CD14-positive monocyte (primary cell): Measurements from ENCODE around the gene RNF149. TPM values are rescaled to one million over a fixed set of nuclear protein-coding genes. Genes with fewer than 3 reads are reported as not detected.
A peak's percentile ranks its signal among the peaks of the same experiment; 100 is the strongest.

Source experiments
- DNase-seq, 3 donors: peaks; one replicate each; pipeline ENCODE4 v3.0.0-alpha.2; 2011 to 2022
- H2AFZ ChIP-seq: 2 replicates; pipeline ENCODE4 v1.6.0; 2012; ENCODE audit warnings: mild to moderate bottlenecking, low read depth, low read length, inconsistent platforms; ENCODE audit not compliant: insufficient read depth, poor library complexity, severe bottlenecking
- H3K27ac ChIP-seq, 2 donors: 1 replicate in 1 of 2; 2 replicates in 1 of 2; pipeline ENCODE4 v1.5.1; 2012 to 2013; ENCODE audit warnings: low read length in 2 of 2, control low read depth in 1 of 2, inconsistent platforms in 1 of 2, low read depth in 1 of 2, mild to moderate bottlenecking in 1 of 2
- H3K27me3 ChIP-seq, 2 donors: one replicate each; pipeline versions ENCODE4 v1.6.0 to v1.6.1; 2011 to 2013; ENCODE audit warnings: low read length in 2 of 2; ENCODE audit not compliant: control insufficient read depth in 2 of 2, insufficient read depth in 2 of 2
- H3K36me3 ChIP-seq, 2 donors: replicated peaks in 1 of 2; 1 replicate in 1 of 2; 2 replicates in 1 of 2; pipeline versions ENCODE4 v1.5.1 to v1.6.1; 2012 to 2013; ENCODE audit warnings: low read length in 2 of 2, control low read depth in 1 of 2, inconsistent platforms in 1 of 2, mild to moderate bottlenecking in 1 of 2; ENCODE audit not compliant: insufficient read depth in 2 of 2, control insufficient read depth in 1 of 2
- H3K4me1 ChIP-seq, 2 donors: 1 replicate in 1 of 2; 2 replicates in 1 of 2; pipeline versions ENCODE4 v1.5.1 to v1.6.1; 2012 to 2013; ENCODE audit warnings: low read length in 2 of 2, control low read depth in 1 of 2, inconsistent platforms in 1 of 2, mild to moderate bottlenecking in 1 of 2, moderate library complexity in 1 of 2; ENCODE audit not compliant: insufficient read depth in 2 of 2, control insufficient read depth in 1 of 2
- H3K4me2 ChIP-seq: replicated peaks from 2 replicates; pipeline ENCODE3; 2012; ENCODE audit warnings: low read length, moderate library complexity, mild to moderate bottlenecking; ENCODE audit not compliant: poor library complexity, severe bottlenecking; ENCODE audit errors: extremely low read depth
- H3K4me3 ChIP-seq, 3 experiments: fragments of 200-600 bp in 1 of 3; sonication (generic) in 1 of 3; replicated peaks in 1 of 3; 1 replicate in 2 of 3; 2 replicates in 1 of 3; pipeline ENCODE4 v1.5.1; 2011 to 2013; ENCODE audit warnings: low read length in 3 of 3, mild to moderate bottlenecking in 3 of 3, control low read depth in 2 of 3, low read depth in 2 of 3, inconsistent platforms in 1 of 3, moderate library complexity in 1 of 3
- H3K79me2 ChIP-seq: 2 replicates; pipeline ENCODE4 v1.6.0; 2012; ENCODE audit warnings: mild to moderate bottlenecking, control low read depth, inconsistent platforms, low read length, moderate library complexity; ENCODE audit not compliant: insufficient read depth
- H3K9ac ChIP-seq: 2 replicates; pipeline ENCODE4 v1.6.0; 2017; ENCODE audit warnings: low read length, mild to moderate bottlenecking; ENCODE audit not compliant: insufficient read depth, poor library complexity, severe bottlenecking
- H3K9me3 ChIP-seq, 2 donors: replicated peaks in 1 of 2; 1 replicate in 1 of 2; 2 replicates in 1 of 2; pipeline versions ENCODE4 v1.5.1 to v1.6.1; 2012 to 2013; ENCODE audit warnings: low read length in 2 of 2, control low read depth in 1 of 2; ENCODE audit not compliant: control insufficient read depth in 1 of 2, insufficient read depth in 1 of 2
- H4K20me1 ChIP-seq: 2 replicates; pipeline ENCODE4 v1.6.0; 2012; ENCODE audit warnings: mild to moderate bottlenecking, low read length, control low read depth, moderate library complexity; ENCODE audit not compliant: insufficient read depth
- H3K27ac Mint-ChIP-seq, 7 donors: one replicate each; pipeline ENCODE4 v1.8.0; 2020; ENCODE audit warnings: mild to moderate bottlenecking in 7 of 7, mixed read lengths in 7 of 7, moderate library complexity in 6 of 7, inconsistent platforms in 2 of 7
- H3K27me3 Mint-ChIP-seq, 3 donors: one replicate each; pipeline ENCODE4 v1.8.0; 2021 to 2022; ENCODE audit warnings: low read depth in 3 of 3, mild to moderate bottlenecking in 3 of 3, mixed read lengths in 3 of 3, moderate library complexity in 3 of 3, inconsistent platforms in 1 of 3
- H3K36me3 Mint-ChIP-seq, 2 donors: one replicate each; pipeline ENCODE4 v1.8.0; 2020; ENCODE audit warnings: mixed read lengths in 2 of 2, inconsistent platforms in 1 of 2, mild to moderate bottlenecking in 1 of 2
- H3K4me1 Mint-ChIP-seq: one replicate; pipeline ENCODE4 v1.8.0; 2020; ENCODE audit warnings: mild to moderate bottlenecking, mixed read lengths
- H3K4me3 Mint-ChIP-seq, 2 donors: one replicate each; pipeline ENCODE4 v1.8.0; 2020; ENCODE audit warnings: mild to moderate bottlenecking in 2 of 2, mixed read lengths in 2 of 2, moderate library complexity in 1 of 2
- H3K9me3 Mint-ChIP-seq, 7 donors: one replicate each; pipeline ENCODE4 v1.8.0; 2020 to 2022; ENCODE audit warnings: mixed read lengths in 7 of 7, mild to moderate bottlenecking in 6 of 7, moderate library complexity in 6 of 7, inconsistent platforms in 2 of 7
- CTCF ChIP-seq: fragments of 200-600 bp; IDR thresholded peaks from one replicate; pipeline ENCODE4 v1.8.0; 2022; ENCODE audit warnings: antibody characterized with exemption, mild to moderate bottlenecking
- WGBS: methylation state at CpG from one replicate; pipeline ENCODE4 v1.1.5; 2013; ENCODE audit warnings: missing lambda C conversion rate; ENCODE audit not compliant: insufficient coverage; 5-methylcytosine and 5-hydroxymethylcytosine counted together
- intact Hi-C, 2 donors: fragments of 100-400 bp; cut with micrococcal nuclease; formaldehyde crosslinking; loops; one replicate each; pipeline versions ENCODE4 v1.15.0 to v1.15.1; 2023
- polyA plus RNA-seq, 3 donors: library from polyadenylated mRNA; depleted of rRNA in 1 of 3; unstranded in 2 of 3; stranded (reverse) in 1 of 3; fragments of 300-500 nt in 2 of 3; fragments of >200 nt in 1 of 3; fragmentation: Illumina TruSeq in 2 of 3; gene quantifications; 1 replicate in 2 of 3; 2 replicates in 1 of 3; pipeline ENCODE4 v1.2.3, GENCODE V29; 2012 to 2021

RNF149 gene
- polyA plus RNA-seq, 3 donors = 112 to 148 (median 141) TPM

DNA sequence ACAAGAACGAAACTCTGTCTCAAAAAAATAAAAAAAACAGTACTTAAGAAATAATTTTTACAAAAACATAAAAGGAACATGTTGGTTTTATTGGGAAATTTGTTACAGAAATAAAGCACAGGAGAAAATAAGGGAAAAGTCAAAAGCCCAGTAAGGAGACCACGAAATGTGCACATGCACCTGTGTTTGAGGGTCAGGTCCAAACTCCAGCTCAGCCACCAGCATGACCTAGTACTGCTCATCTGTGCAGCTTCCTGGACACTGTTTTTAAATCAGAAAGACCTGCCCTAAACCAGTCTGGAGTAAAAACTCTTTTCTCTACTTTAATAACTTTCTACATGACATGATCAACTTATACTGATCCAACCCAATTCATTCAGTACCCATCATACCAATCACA, 21.2 kb downstream of the RNF149 start:
- no peak overlapping the region for H3K4me3 Mint-ChIP-seq
- Histone ChIP-seq H3K4me1 (no peaks in the 10 kb centered on the region), H3K27ac (no peak overlapping the region), H4K20me1 (peaks cover 100% of the 10 kb centered on the region), H3K27me3 (no peaks in the 10 kb centered on the region), H3K79me2 (peaks cover 11% of the 10 kb centered on the region), H3K9me3 (no peaks in the 10 kb centered on the region), H2AFZ (no peak overlapping the region), H3K9ac (no peak overlapping the region), H3K4me2 (no peak overlapping the region), H3K4me3 (no peak overlapping the region), H3K36me3 (peaks cover 84 to 93% of the 10 kb centered on the region in 2 donors)
- peak overlapping the region in 1 of 7 donors; percentile 25 for H3K27ac Mint-ChIP-seq
- peaks cover 2% of the 10 kb centered on the region for H3K4me1 Mint-ChIP-seq
- no peaks in the 10 kb centered on the region for H3K9me3 Mint-ChIP-seq
- no peak for DNase-seq
- H3K36me3 Mint-ChIP-seq = peaks cover 77 to 87% of the 10 kb centered on the region in 2 donors
- peaks cover 0 to 2% (median 0%) of the 10 kb centered on the region in 3 donors for H3K27me3 Mint-ChIP-seq
- TF ChIP-seq CTCF = no peak
- intact Hi-C loops = no loop called here
- WGBS = 100% methylated on average over 1 of the region's 2 CpGs

DNA sequence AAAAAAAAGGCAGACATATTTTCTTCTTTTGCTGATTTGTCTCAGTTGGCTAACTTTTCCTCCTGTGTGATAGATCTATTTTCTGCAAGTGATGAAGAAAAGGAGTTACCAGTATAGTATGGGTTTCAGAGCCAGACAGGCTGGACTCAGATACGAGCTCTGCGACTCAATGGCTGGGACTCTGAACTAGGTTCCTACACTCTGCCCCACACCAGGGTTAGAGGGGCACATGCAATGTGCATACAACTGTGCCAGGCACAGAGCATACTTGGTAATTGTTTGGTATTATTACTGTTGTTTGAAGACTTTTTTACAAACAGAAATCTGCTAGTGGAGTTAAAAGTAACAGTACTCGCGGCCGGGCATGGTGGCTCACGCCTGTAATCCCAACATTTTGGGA, 21.8 kb downstream of the RNF149 start:
- Histone ChIP-seq H3K4me1 (no peaks in the 10 kb centered on the region), H3K27me3 (no peaks in the 10 kb centered on the region), H3K79me2 (peaks cover 8% of the 10 kb centered on the region), H3K4me2 (no peak overlapping the region), H3K27ac (no peak overlapping the region), H2AFZ (no peak overlapping the region), H3K36me3 (peaks cover 84 to 93% of the 10 kb centered on the region in 2 donors), H4K20me1 (peaks cover 100% of the 10 kb centered on the region), H3K9me3 (no peaks in the 10 kb centered on the region), H3K4me3 (no peak overlapping the region), H3K9ac (no peak overlapping the region)
- intact Hi-C loops = no loop called here
- Mint-ChIP-seq H3K9me3 (no peaks in the 10 kb centered on the region), H3K36me3 (peaks cover 79 to 87% of the 10 kb centered on the region in 2 donors), H3K27ac (no peak overlapping the region), H3K4me3 (no peak overlapping the region), H3K27me3 (peaks cover 0 to 2% (median 0%) of the 10 kb centered on the region in 3 donors), H3K4me1 (peaks cover 2% of the 10 kb centered on the region)
- WGBS = no CpG with 5 or more reads among the region's 6 CpGs
- DNase-seq = no peak
- no peak for TF ChIP-seq CTCF
